DND-41 (cell line): ENCODE data around the gene DNAH11.

ENCODE experiments used
- ATAC-seq: fragments of 200-7000 bp; cut with Tn5 transposase; 3 replicates; pipeline ENCODE4 v1.9.1; 2021; ENCODE audit warnings: low read depth; ENCODE audit not compliant: insufficient read depth
- DNase-seq: peaks from one replicate; pipeline ENCODE4 v3.0.0-alpha.2; 2020
- H2AFZ ChIP-seq: 2 replicates; pipeline ENCODE4 v1.6.0; 2012; ENCODE audit warnings: low read depth, low read length
- H3K27ac ChIP-seq: 2 replicates; pipeline ENCODE4 v1.5.1; 2012; ENCODE audit warnings: low read length, inconsistent platforms
- H3K27me3 ChIP-seq: fragments of 200-600 bp; sonication (generic); 2 replicates; pipeline ENCODE4 v1.6.0; 2012; ENCODE audit warnings: low read length, mild to moderate bottlenecking, inconsistent platforms; ENCODE audit not compliant: insufficient read depth, poor library complexity
- H3K36me3 ChIP-seq: 2 replicates; pipeline ENCODE4 v1.5.1; 2012; ENCODE audit warnings: low read length, inconsistent platforms; ENCODE audit not compliant: insufficient read depth
- H3K4me1 ChIP-seq: 2 replicates; pipeline ENCODE4 v1.5.1; 2012; ENCODE audit warnings: mild to moderate bottlenecking, low read length; ENCODE audit not compliant: insufficient read depth
- H3K4me2 ChIP-seq: 2 replicates; pipeline ENCODE4 v1.6.0; 2012; ENCODE audit warnings: mild to moderate bottlenecking, moderate library complexity, low read length, inconsistent platforms; ENCODE audit not compliant: insufficient read depth
- H3K4me3 ChIP-seq, 2 experiments: fragments of 200-600 bp in 1 of 2; shearing (Covaris generic) in 1 of 2; 2 replicates each; pipeline ENCODE4 v1.5.1; 2012 to 2016; ENCODE audit warnings: inconsistent platforms in 2 of 2, low read length in 2 of 2, mild to moderate bottlenecking in 2 of 2, low read depth in 1 of 2, moderate library complexity in 1 of 2
- H3K79me2 ChIP-seq: 2 replicates; pipeline ENCODE4 v1.6.0; 2012; ENCODE audit warnings: low read length, inconsistent platforms; ENCODE audit not compliant: insufficient read depth
- H3K9ac ChIP-seq: 2 replicates; pipeline ENCODE4 v1.6.0; 2012; ENCODE audit warnings: low read depth, mild to moderate bottlenecking, inconsistent platforms, low read length, moderate library complexity
- H3K9me3 ChIP-seq: 2 replicates; pipeline ENCODE4 v1.5.1; 2012; ENCODE audit warnings: low read length, moderate library complexity, mild to moderate bottlenecking, inconsistent platforms; ENCODE audit not compliant: insufficient read depth, severe bottlenecking
- H4K20me1 ChIP-seq: 2 replicates; pipeline ENCODE4 v1.6.0; 2012; ENCODE audit warnings: low read length; ENCODE audit not compliant: insufficient read depth
- CTCF ChIP-seq: IDR thresholded peaks from 2 replicates; pipeline ENCODE4 v1.5.1; 2012; ENCODE audit warnings: borderline replicate concordance, low read length, moderate library complexity, mild to moderate bottlenecking; ENCODE audit not compliant: poor library complexity, severe bottlenecking; ENCODE audit errors: extremely low read depth
- EZH2 ChIP-seq: IDR thresholded peaks from 3 replicates; pipeline ENCODE4 v1.6.1; 2012; ENCODE audit warnings: borderline replicate concordance, low read depth, mild to moderate bottlenecking, moderate library complexity, low read length, inconsistent platforms; ENCODE audit not compliant: severe bottlenecking

The DNAH11 gene

GRCh38 chr7:21939858-21940372 is 397.1 kb downstream of the DNAH11 start:
- Histone ChIP-seq H3K9ac (no peak overlapping the region), H3K4me2 (no peak overlapping the region), H2AFZ (no peak overlapping the region), H3K9me3 (no peaks in the 10 kb centered on the region), H3K27ac (no peak overlapping the region), H4K20me1 (no peaks in the 10 kb centered on the region), H3K36me3 (no peaks in the 10 kb centered on the region), H3K4me3 (no peak overlapping the region), H3K4me1 (no peaks in the 10 kb centered on the region), H3K27me3 (peaks cover 9% of the 10 kb centered on the region), H3K79me2 (no peaks in the 10 kb centered on the region)
- no peak for TF ChIP-seq CTCF
- no peak for TF ChIP-seq EZH2
- ATAC-seq (no peak), DNase-seq (no peak)

- H3K4me3 ChIP-seq, result no peak overlapping the region
- no peak overlapping the region for H3K27ac ChIP-seq
Observed at GRCh38 chr7:21941611-21942141, 398.8 kb downstream of the DNAH11 start.

GRCh38 chr7:21942955-21943354 is 400.1 kb downstream of the DNAH11 start:
- H3K36me3 ChIP-seq, result no peaks in the 10 kb centered on the region
- no peaks in the 10 kb centered on the region for H3K4me1 ChIP-seq
- H3K79me2 ChIP-seq, result no peaks in the 10 kb centered on the region
- no peak overlapping the region for H2AFZ ChIP-seq
- no peak for DNase-seq
- no peak overlapping the region for H3K4me3 ChIP-seq
- no peak overlapping the region for H3K27ac ChIP-seq
- H4K20me1 ChIP-seq, result no peaks in the 10 kb centered on the region
- no peak for TF ChIP-seq EZH2
- TF ChIP-seq CTCF, result no peak
- no peak overlapping the region for H3K9ac ChIP-seq
- no peak for ATAC-seq
- H3K4me2 ChIP-seq, result no peak overlapping the region
- H3K9me3 ChIP-seq, result no peaks in the 10 kb centered on the region
- H3K27me3 ChIP-seq, result peaks cover 13% of the 10 kb centered on the region

More at GRCh38 chr7:21941611-21942141, 398.8 kb downstream of the DNAH11 start:
- TF ChIP-seq EZH2 (no peak), CTCF (no peak)
- Histone ChIP-seq H3K9ac (no peak overlapping the region), H3K9me3 (no peaks in the 10 kb centered on the region), H3K4me1 (no peaks in the 10 kb centered on the region), H3K36me3 (no peaks in the 10 kb centered on the region), H3K27me3 (peaks cover 9% of the 10 kb centered on the region), H2AFZ (no peak overlapping the region), H4K20me1 (no peaks in the 10 kb centered on the region), H3K79me2 (no peaks in the 10 kb centered on the region), H3K4me2 (no peak overlapping the region)
- DNase-seq, result no peak
- no peak for ATAC-seq
